B cell (primary cell): ENCODE data around the gene SPACA4. TPM values are rescaled to one million over a fixed set of nuclear protein-coding genes. Genes with fewer than 3 reads are reported as not detected.

Source experiments
- ATAC-seq: fragments of 200-7000 bp; cut with Tn5 transposase; one replicate; pipeline ENCODE4 v1.10.0; 2021; ENCODE audit warnings: low read depth, mild to moderate bottlenecking, moderate number of reproducible peaks, moderate library complexity
- CTCF ChIA-PET: fragments of 350-600 bp; sonication (Branson Sonifier 250); formaldehyde crosslinking; loops from one replicate; lab custom pipeline; 2021; ENCODE audit warnings: antibody characterized with exemption, inconsistent platforms; lab: Charles Lee
- POLR2A ChIA-PET: fragments of 350-600 bp; sonication (Branson Sonifier 250); formaldehyde crosslinking; loops from one replicate; lab custom pipeline; 2021; ENCODE audit warnings: antibody characterized with exemption; lab: Charles Lee
- DNase-seq: peaks from one replicate; pipeline ENCODE4 v3.0.0; 2013
- H2AFZ ChIP-seq: 2 replicates; pipeline ENCODE4 v1.6.1; 2012; ENCODE audit warnings: mild to moderate bottlenecking, low read depth, low read length; ENCODE audit not compliant: insufficient read depth, poor library complexity, severe bottlenecking
- H3K27ac ChIP-seq, 2 donors: 1 replicate in 1 of 2; 2 replicates in 1 of 2; pipeline ENCODE4 v1.5.1; 2012 to 2013; ENCODE audit warnings: low read length in 2 of 2, mild to moderate bottlenecking in 2 of 2, moderate library complexity in 1 of 2
- H3K27me3 ChIP-seq, 4 experiments: fragments of 200-600 bp in 1 of 4; sonication (generic) in 1 of 4; replicated peaks in 1 of 4; 1 replicate in 2 of 4; 2 replicates in 2 of 4; pipeline versions ENCODE4 v1.6.1 to v1.7.0; 2013 to 2016; ENCODE audit warnings: low read length in 3 of 4, mild to moderate bottlenecking in 2 of 4, mixed read lengths in 1 of 4, moderate library complexity in 1 of 4; ENCODE audit not compliant: insufficient read depth in 4 of 4, control insufficient read depth in 3 of 4; ENCODE audit errors: control extremely low read depth in 1 of 4
- H3K36me3 ChIP-seq, 2 experiments: replicated peaks in 1 of 2; 1 replicate in 1 of 2; 2 replicates in 1 of 2; pipeline versions ENCODE4 v1.6.1 to v1.7.1; 2013; ENCODE audit warnings: low read length in 1 of 2; ENCODE audit not compliant: insufficient read depth in 2 of 2, control insufficient read depth in 1 of 2; ENCODE audit errors: control extremely low read depth in 1 of 2, extremely low read depth in 1 of 2
- H3K4me1 ChIP-seq, 2 donors: fragments of 200-600 bp in 1 of 2; sonication (generic) in 1 of 2; 1 replicate in 1 of 2; 2 replicates in 1 of 2; pipeline versions ENCODE4 v1.5.1 to v1.6.1; 2013 to 2017; ENCODE audit warnings: low read length in 2 of 2; ENCODE audit not compliant: control insufficient read depth in 2 of 2, insufficient read depth in 2 of 2
- H3K4me2 ChIP-seq: replicated peaks from 2 replicates; pipeline ENCODE3; 2012; ENCODE audit warnings: mild to moderate bottlenecking, low read depth, low read length; ENCODE audit not compliant: poor library complexity, severe bottlenecking
- H3K4me3 ChIP-seq, 5 experiments: fragments of 200-600 bp in 1 of 5; sonication (generic) in 1 of 5; 1 replicate in 3 of 5; 2 replicates in 2 of 5; pipeline versions ENCODE4 v1.5.1 to v1.7.0; 2011 to 2016; ENCODE audit warnings: low read length in 4 of 5, mild to moderate bottlenecking in 4 of 5, low read depth in 2 of 5, control low read depth in 1 of 5, moderate library complexity in 1 of 5; ENCODE audit not compliant: insufficient read depth in 1 of 5; ENCODE audit errors: control extremely low read depth in 1 of 5, extremely low read depth in 1 of 5
- H3K79me2 ChIP-seq: fragments of 200-600 bp; sonication (generic); one replicate; pipeline ENCODE4 v1.6.0; 2016; ENCODE audit warnings: low read length; ENCODE audit not compliant: control insufficient read depth, insufficient read depth
- H3K9ac ChIP-seq: fragments of 200-600 bp; sonication (generic); 2 replicates; pipeline ENCODE4 v1.6.1; 2017; ENCODE audit warnings: mild to moderate bottlenecking, low read length, moderate library complexity
- H3K9me3 ChIP-seq, 3 donors: one replicate each; pipeline versions ENCODE4 v1.6.1 to v1.7.1; 2013; ENCODE audit warnings: low read length in 2 of 3; ENCODE audit not compliant: control insufficient read depth in 2 of 3, insufficient read depth in 1 of 3; ENCODE audit errors: control extremely low read depth in 1 of 3
- H4K20me1 ChIP-seq: 2 replicates; pipeline ENCODE4 v1.6.0; 2012; ENCODE audit warnings: mild to moderate bottlenecking, low read length; ENCODE audit not compliant: insufficient read depth, control insufficient read depth, poor library complexity, severe bottlenecking
- H3K27ac Mint-ChIP-seq: one replicate; pipeline ENCODE4 v1.8.0; 2021; ENCODE audit warnings: mixed read lengths
- H3K27me3 Mint-ChIP-seq: one replicate; pipeline ENCODE4 v1.8.0; 2021; ENCODE audit warnings: mixed read lengths
- H3K4me1 Mint-ChIP-seq: one replicate; pipeline ENCODE4 v1.8.0; 2021; ENCODE audit warnings: mixed read lengths
- H3K4me3 Mint-ChIP-seq: one replicate; pipeline ENCODE4 v1.8.0; 2021; ENCODE audit warnings: mixed read lengths
- H3K9me3 Mint-ChIP-seq: one replicate; pipeline ENCODE4 v1.8.0; 2022; ENCODE audit warnings: mixed read lengths; ENCODE audit not compliant: insufficient read depth
- CTCF ChIP-seq: fragments of 200-600 bp; IDR thresholded peaks from one replicate; pipeline ENCODE4 v1.8.0; 2022; ENCODE audit warnings: antibody characterized with exemption, mild to moderate bottlenecking
- EZH2 ChIP-seq: IDR thresholded peaks from 2 replicates; pipeline ENCODE4 v1.6.1; 2012; ENCODE audit warnings: borderline replicate concordance, low read depth, mild to moderate bottlenecking, moderate library complexity, low read length; ENCODE audit not compliant: insufficient read depth, poor library complexity, severe bottlenecking
- WGBS: methylation state at CpG from one replicate; pipeline ENCODE4 v1.1.5; 2013; ENCODE audit warnings: missing lambda C conversion rate; ENCODE audit not compliant: insufficient coverage; 5-methylcytosine and 5-hydroxymethylcytosine counted together
- intact Hi-C: fragments of 100-400 bp; cut with micrococcal nuclease; formaldehyde crosslinking; loops from one replicate; pipeline ENCODE4 v1.10.0; 2022
- polyA plus RNA-seq: library from polyadenylated mRNA; depleted of rRNA; stranded (reverse); fragments of >200 nt; gene quantifications from 2 replicates; pipeline ENCODE4 v1.2.3, GENCODE V29; 2012
- total RNA-seq, 2 donors: library from RNA; stranded (reverse); fragments of 120-200 nt in 1 of 2; gene quantifications; 1 replicate in 1 of 2; 2 replicates in 1 of 2; pipeline versions ENCODE4 v1.2.3 to v1.2.4, GENCODE V29; 2013 to 2022

Gene SPACA4
- total and polyA plus RNA-seq, 2 donors (not counting 1 experiment from before 2014, with no cell fraction given) = not detected

GRCh38 chr19:48637948-48638830 is 31.6 kb downstream of the SPACA4 start:
- peaks cover 34% of the 10 kb centered on the region for H4K20me1 ChIP-seq
- H3K4me3 Mint-ChIP-seq = peak overlapping the region; percentile 96
- peaks cover 55% of the 10 kb centered on the region for H3K79me2 ChIP-seq
- peaks cover 0 to 5% (median 0%) of the 10 kb centered on the region in 3 donors for H3K9me3 ChIP-seq
- CTCF ChIA-PET = interaction anchor here (0.8 to 2.7 kb wide), 6 partner anchors 8 to 355 kb away, joined by 3 to 12 read pairs (median 3); partner anchors contain the start of genes CA11, GYS1 and RUVBL2
- peak overlapping the region; percentile 54 to 79 (median 71) for H3K4me3 ChIP-seq
- H3K27me3 Mint-ChIP-seq = no peaks in the 10 kb centered on the region
- intact Hi-C loops = loop anchor here (1.0 to 10.0 kb wide), 12 partner anchors 8 to 1366 kb away; partner anchors contain the start of genes C19orf73, CA11, CYTH2 and EMP3
- H3K27ac Mint-ChIP-seq = peak overlapping the region; percentile 100
- TF ChIP-seq CTCF = no peak
- TF ChIP-seq EZH2 = no peak
- peaks cover 39% of the 10 kb centered on the region in 2 donors for H3K4me1 ChIP-seq
- POLR2A ChIA-PET = interaction anchor here (0.5 to 3.1 kb wide), 13 partner anchors 8 to 479 kb away, joined by 3 to 23 read pairs (median 5); partner anchors contain the start of genes CA11, NUCB1, RPL18 and SPHK2
- peak overlapping the region; percentile 80 for H3K4me2 ChIP-seq
- ATAC-seq (peak; percentile 25), DNase-seq (peak; percentile 96)
- peak overlapping the region; percentile 89 to 94 for H3K27ac ChIP-seq
- WGBS = 8% methylated on average over 15 of the region's 29 CpGs
- H3K4me1 Mint-ChIP-seq = peaks cover 54% of the 10 kb centered on the region
- H3K27me3 ChIP-seq = no peaks in the 10 kb centered on the region
- H3K36me3 ChIP-seq = peaks cover 0 to 7% of the 10 kb centered on the region in 2 experiments
- peaks cover 4% of the 10 kb centered on the region for H3K9me3 Mint-ChIP-seq
- peak overlapping the region; percentile 71 for H3K9ac ChIP-seq
- peak overlapping the region; percentile 76 for H2AFZ ChIP-seq
